Fibroblast of pulmonary artery (primary cell): ENCODE data around the gene KRT40.

Source experiments
- DNase-seq: peaks from one replicate; pipeline ENCODE4 v3.0.0-alpha.2; 2010; ENCODE audit warnings: low read depth
- H3K4me3 ChIP-seq: replicated peaks from 2 replicates; pipeline ENCODE4 v1.5.1; 2011; ENCODE audit warnings: low read depth, mild to moderate bottlenecking, control low read depth, low read length, moderate library complexity
- CTCF ChIP-seq: IDR thresholded peaks from 2 replicates; pipeline ENCODE4 v1.5.1; 2011; ENCODE audit warnings: mild to moderate bottlenecking, control low read depth, low read length, inconsistent platforms; ENCODE audit errors: missing control alignments

The KRT40 gene

GRCh38 chr17:40984226-40984625, at the start of gene KRT40:
Gene KRT40 (minus strand): TSS chr17:40984326. CDS start chr17:40984273, 53 bp downstream.
- no peak for TF ChIP-seq CTCF
- no peak within 1 kb of the TSS for H3K4me3 ChIP-seq
- no peak for DNase-seq

GRCh38 chr17:41029633-41030245, 45.6 kb upstream of the KRT40 start, which contains the start of gene KRTAP1-4:
Gene KRTAP1-4 (minus strand): TSS chr17:41030195. CDS start chr17:41030078, 117 bp downstream.
- H3K4me3 ChIP-seq: no peak within 1 kb of the TSS
- DNase-seq: no peak
- TF ChIP-seq CTCF: no peak

- H3K4me3 ChIP-seq: no peak within 1 kb of the TSS
- TF ChIP-seq CTCF: no peak
- peak; percentile 28 for DNase-seq
Observed at GRCh38 chr17:41026715-41027471, 42.8 kb upstream of the KRT40 start, which contains the start of gene KRTAP1-5. Gene KRTAP1-5 (minus strand): TSS chr17:41027208. CDS start chr17:41027155, 53 bp downstream.

GRCh38 chr17:41024697-41025096, 40.6 kb upstream of the KRT40 start:
- no peak for DNase-seq
- TF ChIP-seq CTCF: no peak

GRCh38 chr17:41020336-41020735, 36.2 kb upstream of the KRT40 start:
- no peak for TF ChIP-seq CTCF
- no peak overlapping the region for H3K4me3 ChIP-seq
- no peak for DNase-seq

More at GRCh38 chr17:41024697-41025096, 40.6 kb upstream of the KRT40 start:
- H3K4me3 ChIP-seq: no peak overlapping the region

GRCh38 chr17:41019415-41019814, 35.3 kb upstream of the KRT40 start:
- DNase-seq: no peak
- TF ChIP-seq CTCF: no peak
- no peak overlapping the region for H3K4me3 ChIP-seq
